Mucosa of descending colon (tissue), 3 donors: ENCODE measurements around the gene ACVR2A. TPM values are rescaled to one million over a fixed set of nuclear protein-coding genes. Genes with fewer than 3 reads are reported as not detected.

Experiments used
- ATAC-seq: fragments of 200-7000 bp; cut with Tn5 transposase; one replicate; pipeline ENCODE4 v1.9.1; 2020; ENCODE audit warnings: mild to moderate bottlenecking, moderate library complexity
- DNase-seq, 3 donors: peaks; one replicate each; pipeline ENCODE4 v3.0.0-alpha.2; 2020
- H3K36me3 ChIP-seq: fragments of 200-600 bp; one replicate; pipeline ENCODE4 v1.8.0; 2021; ENCODE audit warnings: low read depth, mild to moderate bottlenecking
- H3K4me1 ChIP-seq: fragments of 200-600 bp; one replicate; pipeline ENCODE4 v1.8.0; 2021; ENCODE audit warnings: low read depth, mild to moderate bottlenecking
- H3K4me3 ChIP-seq: fragments of 200-600 bp; one replicate; pipeline ENCODE4 v1.8.0; 2021; ENCODE audit warnings: mild to moderate bottlenecking
- H3K9me3 ChIP-seq: fragments of 200-600 bp; one replicate; pipeline ENCODE4 v1.8.0; 2021; ENCODE audit warnings: mild to moderate bottlenecking
- intact Hi-C, 2 donors: fragments of 100-400 bp; cut with DNase I in 1 of 2; cut with micrococcal nuclease in 1 of 2; formaldehyde crosslinking; loops; one replicate each; pipeline versions ENCODE4 v1.11.0 to v1.11.1; 2022; cut with DNase I, micrococcal nuclease
- total RNA-seq, 3 donors: library from RNA; stranded (reverse); fragmentation: NEBNext Ultra II Directional in 2 of 3; extraction: Animal tissue kit (Norgen Biotek cat#: 25700) in 2 of 3; gene quantifications; one replicate each; pipeline versions ENCODE4 v1.2.1 to v1.2.4, GENCODE V29; 2021 to 2023
- TF ChIP-seq, protein P1 (sequence below): fragments of 200-600 bp; IDR thresholded peaks from one replicate; pipeline ENCODE4 v1.8.0; 2022; ENCODE audit warnings: antibody characterized with exemption, mild to moderate bottlenecking
- donor health status: DM: no; HTN: no; CAD: no; lungs with moderate emphysema.
- donor health status: DM: no; HTN: no; CAD: no.
- donor health status: DM: no; HTN: yes; CAD: no.

The ACVR2A gene
- total RNA-seq, 3 donors from 2014 or later, result 19.7 to 33.0 (median 29.0) TPM

DNA sequence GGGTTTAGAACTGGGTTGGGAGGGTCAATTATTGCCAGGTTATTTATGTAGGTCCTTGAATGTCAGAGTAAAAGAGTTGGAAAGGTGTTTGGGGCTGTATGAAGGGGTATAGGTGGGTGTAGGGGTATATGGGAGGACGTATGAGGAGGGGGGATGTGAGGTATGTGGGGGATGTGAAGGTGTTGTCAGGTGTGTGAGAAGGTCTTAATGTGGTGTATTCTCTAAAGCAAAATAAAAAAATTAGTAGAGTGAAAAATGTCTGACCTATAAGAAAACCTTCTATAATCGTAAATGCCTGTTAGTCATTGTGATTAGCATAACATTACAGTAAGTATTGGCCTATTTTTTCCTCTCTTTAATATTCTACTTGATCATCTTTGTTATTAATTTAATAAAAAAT, 25.1 kb downstream of the ACVR2A start:
- TF ChIP-seq, protein P1, sequence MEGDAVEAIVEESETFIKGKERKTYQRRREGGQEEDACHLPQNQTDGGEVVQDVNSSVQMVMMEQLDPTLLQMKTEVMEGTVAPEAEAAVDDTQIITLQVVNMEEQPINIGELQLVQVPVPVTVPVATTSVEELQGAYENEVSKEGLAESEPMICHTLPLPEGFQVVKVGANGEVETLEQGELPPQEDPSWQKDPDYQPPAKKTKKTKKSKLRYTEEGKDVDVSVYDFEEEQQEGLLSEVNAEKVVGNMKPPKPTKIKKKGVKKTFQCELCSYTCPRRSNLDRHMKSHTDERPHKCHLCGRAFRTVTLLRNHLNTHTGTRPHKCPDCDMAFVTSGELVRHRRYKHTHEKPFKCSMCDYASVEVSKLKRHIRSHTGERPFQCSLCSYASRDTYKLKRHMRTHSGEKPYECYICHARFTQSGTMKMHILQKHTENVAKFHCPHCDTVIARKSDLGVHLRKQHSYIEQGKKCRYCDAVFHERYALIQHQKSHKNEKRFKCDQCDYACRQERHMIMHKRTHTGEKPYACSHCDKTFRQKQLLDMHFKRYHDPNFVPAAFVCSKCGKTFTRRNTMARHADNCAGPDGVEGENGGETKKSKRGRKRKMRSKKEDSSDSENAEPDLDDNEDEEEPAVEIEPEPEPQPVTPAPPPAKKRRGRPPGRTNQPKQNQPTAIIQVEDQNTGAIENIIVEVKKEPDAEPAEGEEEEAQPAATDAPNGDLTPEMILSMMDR, result no peak
- Histone ChIP-seq H3K4me1 (no peaks in the 10 kb centered on the region), H3K36me3 (no peaks in the 10 kb centered on the region), H3K9me3 (no peaks in the 10 kb centered on the region), H3K4me3 (no peak overlapping the region)
- intact Hi-C loops, result no loop called here
- ATAC-seq (no peak), DNase-seq (no peak)

DNA sequence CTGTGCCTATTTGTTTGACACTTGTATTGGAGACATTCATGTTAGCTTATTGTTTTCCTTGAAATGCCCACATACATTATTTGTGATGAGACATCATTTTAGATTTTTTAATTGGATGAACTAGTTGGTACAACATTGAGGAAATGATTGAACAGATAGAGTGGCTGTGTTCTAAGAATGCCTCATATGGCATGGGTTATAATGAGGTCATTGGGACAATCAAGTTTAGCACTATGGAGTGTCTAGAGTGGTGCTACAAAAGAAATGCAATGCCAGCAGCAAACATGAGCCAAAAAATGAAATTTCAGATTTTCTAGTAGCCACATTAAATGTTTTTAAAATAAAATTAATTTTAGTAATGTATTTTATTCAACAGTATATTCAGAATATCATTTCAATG, 28.1 kb downstream of the ACVR2A start:
- no peaks in the 10 kb centered on the region for H3K9me3 ChIP-seq
- H3K4me3 ChIP-seq, result no peak overlapping the region
- TF ChIP-seq, protein P1, result no peak
- H3K36me3 ChIP-seq, result no peaks in the 10 kb centered on the region
- H3K4me1 ChIP-seq, result no peaks in the 10 kb centered on the region
- ATAC-seq, result no peak
- no peak for DNase-seq
- intact Hi-C loops, result no loop called here

DNA sequence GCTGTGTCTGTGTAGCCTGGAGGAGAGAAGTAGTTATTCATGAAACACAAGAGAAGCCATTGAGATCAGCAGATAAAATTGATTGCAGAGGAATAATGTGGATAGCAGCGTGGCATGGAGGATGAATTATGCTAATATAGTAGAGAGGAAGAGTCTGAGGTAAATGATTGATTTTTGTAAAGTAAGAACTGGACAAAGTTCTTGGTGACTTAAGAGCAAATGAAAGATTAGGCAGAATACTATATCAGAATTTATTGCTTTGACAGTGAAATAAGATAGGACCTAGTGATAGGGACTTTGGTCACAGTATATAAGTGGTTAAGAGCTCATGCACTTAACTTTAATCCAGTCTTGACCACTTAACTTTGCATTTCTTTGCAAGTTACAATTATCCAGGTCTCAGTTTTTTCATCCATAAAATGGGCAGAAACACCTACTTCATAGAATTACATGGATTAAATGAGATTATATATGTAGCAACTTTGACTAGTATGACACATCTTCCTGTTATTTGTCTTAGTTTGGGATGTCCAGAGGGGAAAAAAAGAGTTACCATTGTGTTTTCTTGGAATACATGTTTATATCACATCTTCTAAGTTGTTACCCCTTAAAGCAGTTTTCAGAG, 29.1 kb downstream of the ACVR2A start:
- Histone ChIP-seq H3K4me1 (no peaks in the 10 kb centered on the region), H3K4me3 (no peak overlapping the region), H3K36me3 (no peaks in the 10 kb centered on the region), H3K9me3 (no peaks in the 10 kb centered on the region)
- DNase-seq (no peak), ATAC-seq (peak; percentile 64)
- TF ChIP-seq, protein P1, result no peak
- intact Hi-C loops, result no loop called here

DNA sequence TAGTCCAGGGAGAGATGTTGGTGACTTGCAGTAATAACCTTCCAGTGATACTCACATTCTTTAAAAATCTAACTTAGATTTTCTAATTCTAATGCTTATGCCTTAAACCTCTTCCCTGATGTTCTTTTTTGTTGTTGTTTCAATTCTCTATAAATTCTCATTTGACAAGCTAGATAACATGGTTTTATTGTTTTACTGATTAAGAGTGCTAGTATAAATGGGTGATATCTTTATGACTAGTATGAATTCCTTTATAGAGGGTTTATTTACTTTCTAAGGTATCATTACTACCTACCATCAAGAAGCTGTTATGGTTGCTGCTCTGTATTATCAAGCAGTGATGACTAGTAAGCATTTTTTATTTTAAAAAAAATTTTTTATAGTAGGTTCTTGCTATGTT, 35.0 kb downstream of the ACVR2A start:
- H3K9me3 ChIP-seq, result no peaks in the 10 kb centered on the region
- ATAC-seq (peak; percentile 63), DNase-seq (no peak)
- intact Hi-C loops, result no loop called here
- H3K36me3 ChIP-seq, result no peaks in the 10 kb centered on the region
- no peaks in the 10 kb centered on the region for H3K4me1 ChIP-seq
- no peak overlapping the region for H3K4me3 ChIP-seq
- TF ChIP-seq, protein P1, result no peak

GRCh38 chr2:147882631-147883030, 37.8 kb downstream of the ACVR2A start:
- intact Hi-C loops, result no loop called here
- no peak for ATAC-seq
- no peak overlapping the region for H3K4me3 ChIP-seq
- no peak for DNase-seq
- H3K9me3 ChIP-seq, result no peaks in the 10 kb centered on the region
- no peaks in the 10 kb centered on the region for H3K4me1 ChIP-seq
- no peaks in the 10 kb centered on the region for H3K36me3 ChIP-seq
- TF ChIP-seq, protein P1, result no peak

DNA sequence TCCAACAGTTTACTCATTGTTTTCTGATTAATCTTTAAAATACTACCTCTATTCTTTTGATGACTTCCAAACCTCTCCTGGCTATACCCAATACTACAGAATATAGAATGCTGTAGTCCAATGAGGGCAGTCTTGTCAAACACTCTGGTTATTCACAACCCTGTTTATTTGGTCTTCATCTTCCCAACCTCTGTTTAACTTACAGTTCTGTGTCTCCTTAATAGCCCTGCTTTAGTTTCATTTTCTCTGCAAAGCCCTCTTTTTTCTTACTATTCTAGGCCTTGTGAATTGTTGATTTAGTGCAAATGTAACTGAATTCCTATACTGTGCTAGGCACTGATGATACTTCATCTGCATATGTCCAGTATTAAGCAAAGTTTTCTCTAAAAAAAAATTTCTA, 40.0 kb downstream of the ACVR2A start:
- H3K9me3 ChIP-seq, result no peaks in the 10 kb centered on the region
- H3K36me3 ChIP-seq, result no peaks in the 10 kb centered on the region
- no peak overlapping the region for H3K4me3 ChIP-seq
- no peak for DNase-seq
- TF ChIP-seq, protein P1, result no peak
- no peak for ATAC-seq
- no peaks in the 10 kb centered on the region for H3K4me1 ChIP-seq
- intact Hi-C loops, result no loop called here
